ENCODE results near the gene SLC22A15. TPM values are rescaled to one million over a fixed set of nuclear protein-coding genes. Genes with fewer than 3 reads are reported as not detected.

Gene SLC22A15
- polyA plus RNA-seq, 1 donor (not counting 4 experiments of a cell fraction or from before 2014, with no cell fraction given), result 14.9 TPM

DNA sequence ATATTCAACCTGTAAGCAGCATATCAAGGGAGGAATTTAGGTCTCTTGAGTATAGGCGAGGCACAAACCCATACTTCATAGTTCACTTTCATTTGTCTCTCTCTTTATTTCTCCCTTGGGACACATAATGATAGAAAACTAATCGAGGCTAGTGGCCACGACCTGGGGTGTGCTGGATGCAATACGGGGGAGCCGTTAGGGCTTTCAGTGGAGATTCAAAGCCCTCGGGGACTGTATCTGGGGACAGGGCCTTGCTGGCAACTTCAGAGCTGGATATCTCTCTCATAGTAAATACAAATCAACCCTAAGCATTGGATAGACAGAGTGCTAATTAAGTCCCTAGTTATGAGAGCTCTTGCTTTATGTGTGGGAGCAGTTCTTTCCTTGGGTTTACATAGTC is 36.9 kb upstream of the SLC22A15 start:
- Histone ChIP-seq H3K27me3 (ENCODE audit: control insufficient read depth, extremely low read depth, insufficient read depth, low read length) (no peaks in the 10 kb centered on the region), H3K9ac (ENCODE audit: control insufficient read depth, extremely low read depth, insufficient read depth, low read length) (no peak overlapping the region), H3K9me1 (ENCODE audit: control insufficient read depth, extremely low read depth, insufficient read depth, low read length) (no peaks in the 10 kb centered on the region), H3K36me3 (ENCODE audit: control insufficient read depth in 2 of 2, extremely low read depth in 1 of 2, insufficient read depth in 2 of 2, low read length in 2 of 2) (no peaks in the 10 kb centered on the region), H3K79me2 (ENCODE audit: control insufficient read depth, insufficient read depth, low read length) (no peaks in the 10 kb centered on the region), H3K4me2 (ENCODE audit: control insufficient read depth, extremely low read depth, insufficient read depth, low read depth, low read length) (no peak overlapping the region), H3K4me1 (ENCODE audit: control insufficient read depth, extremely low read depth, insufficient read depth, low read length) (no peaks in the 10 kb centered on the region), H3K4me3 (ENCODE audit: control insufficient read depth in 2 of 3, extremely low read depth in 1 of 3, insufficient read depth in 2 of 3, low read depth in 1 of 3, low read length in 3 of 3) (no peak overlapping the region), H3K9me3 (ENCODE audit: control insufficient read depth, low read depth, low read length) (no peaks in the 10 kb centered on the region), H3K27ac (ENCODE audit: control insufficient read depth, insufficient read depth, low read length) (no peak overlapping the region), H4K20me1 (ENCODE audit: control insufficient read depth, extremely low read depth, insufficient read depth, low read length) (no peaks in the 10 kb centered on the region), H2AFZ (ENCODE audit: control insufficient read depth, low read length) (no peak overlapping the region)
- FAIRE-seq, result no peak
- TF ChIP-seq, protein P1, sequence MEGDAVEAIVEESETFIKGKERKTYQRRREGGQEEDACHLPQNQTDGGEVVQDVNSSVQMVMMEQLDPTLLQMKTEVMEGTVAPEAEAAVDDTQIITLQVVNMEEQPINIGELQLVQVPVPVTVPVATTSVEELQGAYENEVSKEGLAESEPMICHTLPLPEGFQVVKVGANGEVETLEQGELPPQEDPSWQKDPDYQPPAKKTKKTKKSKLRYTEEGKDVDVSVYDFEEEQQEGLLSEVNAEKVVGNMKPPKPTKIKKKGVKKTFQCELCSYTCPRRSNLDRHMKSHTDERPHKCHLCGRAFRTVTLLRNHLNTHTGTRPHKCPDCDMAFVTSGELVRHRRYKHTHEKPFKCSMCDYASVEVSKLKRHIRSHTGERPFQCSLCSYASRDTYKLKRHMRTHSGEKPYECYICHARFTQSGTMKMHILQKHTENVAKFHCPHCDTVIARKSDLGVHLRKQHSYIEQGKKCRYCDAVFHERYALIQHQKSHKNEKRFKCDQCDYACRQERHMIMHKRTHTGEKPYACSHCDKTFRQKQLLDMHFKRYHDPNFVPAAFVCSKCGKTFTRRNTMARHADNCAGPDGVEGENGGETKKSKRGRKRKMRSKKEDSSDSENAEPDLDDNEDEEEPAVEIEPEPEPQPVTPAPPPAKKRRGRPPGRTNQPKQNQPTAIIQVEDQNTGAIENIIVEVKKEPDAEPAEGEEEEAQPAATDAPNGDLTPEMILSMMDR (optimal IDR thresholded peaks at IDR 0.05 in 1 of 3, IDR thresholded peaks at IDR 0.05 in 1 of 3, conservative IDR thresholded peaks at IDR 0.05 in 1 of 3; ENCODE audit: extremely low read depth in 1 of 3, insufficient read depth in 2 of 3, low read length in 3 of 3), result no peak
- no peak for TF ChIP-seq EZH2 (IDR thresholded peaks at IDR 0.05; ENCODE audit: low read length)
- dilution Hi-C loops (cut with MboI; ENCODE audit: extremely low pct_ligation_motif_present, low sequenced_read_pairs), result no loop called here
- no peak for DNase-seq (ENCODE audit: low read depth, low spot score)

DNA sequence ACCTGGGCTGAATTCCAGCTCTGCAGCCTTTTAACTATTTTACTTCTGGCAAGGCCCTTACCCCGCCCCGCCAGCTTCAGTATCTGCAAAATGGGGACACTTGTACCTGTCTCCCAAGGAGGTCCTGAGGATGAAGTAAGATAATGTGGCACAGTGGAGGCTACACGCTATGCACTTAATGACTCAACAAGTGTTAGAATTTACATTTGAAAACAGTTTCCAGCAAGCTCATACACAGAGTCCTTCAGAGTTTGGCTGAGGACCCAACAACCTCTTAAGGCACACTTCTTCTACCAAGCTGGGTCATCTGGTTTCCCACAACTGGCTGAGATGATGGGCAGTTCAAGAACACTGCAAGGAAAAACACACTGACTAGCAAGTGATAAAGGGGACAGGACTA is 30.2 kb upstream of the SLC22A15 start:
- no peak for FAIRE-seq
- no peaks in the 10 kb centered on the region for H4K20me1 ChIP-seq (ENCODE audit: control insufficient read depth, extremely low read depth, insufficient read depth, low read length)
- H3K4me3 ChIP-seq (ENCODE audit: control insufficient read depth in 2 of 3, extremely low read depth in 1 of 3, insufficient read depth in 2 of 3, low read depth in 1 of 3, low read length in 3 of 3), result no peak overlapping the region
- H3K9me1 ChIP-seq (ENCODE audit: control insufficient read depth, extremely low read depth, insufficient read depth, low read length), result no peaks in the 10 kb centered on the region
- H3K4me1 ChIP-seq (ENCODE audit: control insufficient read depth, extremely low read depth, insufficient read depth, low read length), result peaks cover 5% of the 10 kb centered on the region
- no peak for DNase-seq (ENCODE audit: low read depth, low spot score)
- dilution Hi-C loops (cut with MboI; ENCODE audit: extremely low pct_ligation_motif_present, low sequenced_read_pairs), result no loop called here
- no peak overlapping the region for H3K27ac ChIP-seq (ENCODE audit: control insufficient read depth, insufficient read depth, low read length)
- no peak overlapping the region for H2AFZ ChIP-seq (ENCODE audit: control insufficient read depth, low read length)
- TF ChIP-seq, protein P1 (optimal IDR thresholded peaks at IDR 0.05 in 1 of 3, IDR thresholded peaks at IDR 0.05 in 1 of 3, conservative IDR thresholded peaks at IDR 0.05 in 1 of 3; ENCODE audit: extremely low read depth in 1 of 3, insufficient read depth in 2 of 3, low read length in 3 of 3), result no peak
- TF ChIP-seq EZH2 (IDR thresholded peaks at IDR 0.05; ENCODE audit: low read length), result no peak
- no peaks in the 10 kb centered on the region for H3K36me3 ChIP-seq (ENCODE audit: control insufficient read depth in 2 of 2, extremely low read depth in 1 of 2, insufficient read depth in 2 of 2, low read length in 2 of 2)
- H3K9me3 ChIP-seq (ENCODE audit: control insufficient read depth, low read depth, low read length), result no peaks in the 10 kb centered on the region
- no peak overlapping the region for H3K4me2 ChIP-seq (ENCODE audit: control insufficient read depth, extremely low read depth, insufficient read depth, low read depth, low read length)
- H3K9ac ChIP-seq (ENCODE audit: control insufficient read depth, extremely low read depth, insufficient read depth, low read length), result no peak overlapping the region
- H3K79me2 ChIP-seq (ENCODE audit: control insufficient read depth, insufficient read depth, low read length), result no peaks in the 10 kb centered on the region
- H3K27me3 ChIP-seq (ENCODE audit: control insufficient read depth, extremely low read depth, insufficient read depth, low read length), result no peaks in the 10 kb centered on the region

All from keratinocyte (primary cell).